ENCODE data around the gene TMEM259. TPM values are rescaled to one million over a fixed set of nuclear protein-coding genes. Genes with fewer than 3 reads are reported as not detected.
A peak's percentile ranks its signal among the peaks of the same experiment; 100 is the strongest.

TMEM259 gene
- total and polyA plus RNA-seq, 2 of the 13 experiments (the other 11 are each of a cell fraction or from before 2014, with no cell fraction given): 64.7 to 164 TPM

DNA sequence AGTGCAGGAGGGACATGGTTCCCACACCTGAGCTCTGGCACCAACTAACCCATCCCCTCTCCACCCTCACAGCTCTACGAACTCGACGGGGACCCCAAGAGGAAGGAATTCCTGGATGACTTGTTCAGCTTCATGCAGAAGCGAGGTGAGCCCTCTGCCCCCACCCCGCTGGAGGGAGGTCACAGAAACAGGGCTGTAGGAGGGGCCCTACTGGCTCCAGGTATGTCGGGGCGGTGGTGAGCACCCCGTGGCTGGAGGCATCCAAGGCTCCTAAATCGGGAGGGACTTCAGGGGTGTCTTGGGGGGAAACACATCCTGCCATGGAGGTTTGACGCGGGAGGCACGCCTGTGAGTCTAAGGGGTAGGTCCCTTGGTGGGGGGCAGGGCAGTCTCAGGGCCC lies 60.9 kb downstream of the TMEM259 start (continued):
- TF ChIP-seq ZBTB4 (CRISPR knock-in tag; IDR thresholded peaks at IDR 0.05; ENCODE audit: borderline replicate concordance) (no peak), ZFP36 (IDR thresholded peaks at IDR 0.05; ENCODE audit: borderline replicate concordance, low read depth, low read length, partially characterized antibody) (no peak), RXRB (CRISPR knock-in tag; IDR thresholded peaks at IDR 0.05; ENCODE audit: borderline replicate concordance) (peak; percentile 23; the same call in 1 of the 2 replicates), MED1 (CRISPR knock-in tag; IDR thresholded peaks at IDR 0.05) (peak; percentile 55; the same call in 1 of the 2 replicates), ZGPAT (CRISPR knock-in tag; IDR thresholded peaks at IDR 0.05) (no peak), ZFP90 (CRISPR knock-in tag; IDR thresholded peaks at IDR 0.05; ENCODE audit: borderline replicate concordance) (no peak), LCORL (IDR thresholded peaks at IDR 0.05) (no peak), LCORL (CRISPR knock-in tag; IDR thresholded peaks at IDR 0.05) (peak; percentile 58), ZBTB20 (CRISPR knock-in tag; IDR thresholded peaks at IDR 0.05; ENCODE audit: borderline replicate concordance, low read depth) (no peak), PITX1 (CRISPR knock-in tag; IDR thresholded peaks at IDR 0.05) (0 out of 2 replicates have a peak, but pooled peaks have one; percentile 12), ZNF775 (CRISPR knock-in tag; IDR thresholded peaks at IDR 0.05; ENCODE audit: borderline replicate concordance) (no peak), SMC3 (IDR thresholded peaks at IDR 0.05; ENCODE audit: low read length) (no peak; the same call in 1 of the 2 replicates), RBM39 (IDR thresholded peaks at IDR 0.05; ENCODE audit: low read depth, low read length, poor library complexity, severe bottlenecking) (peak; percentile 20), CHD4 (IDR thresholded peaks at IDR 0.05; ENCODE audit: borderline replicate concordance, low read length) (0 out of 2 replicates have a peak, but pooled peaks have one; percentile 9), ZFP36L2 (CRISPR knock-in tag; IDR thresholded peaks at IDR 0.05) (no peak), ZFP1 (CRISPR knock-in tag; IDR thresholded peaks at IDR 0.05) (no peak), HOXA3 (CRISPR knock-in tag; IDR thresholded peaks at IDR 0.05) (peak; percentile 29; the same call in 1 of the 2 replicates), TARDBP (CRISPR knock-in tag; IDR thresholded peaks at IDR 0.05) (peak; percentile 50; the same call in 1 of the 2 replicates), ETV5 (CRISPR knock-in tag; IDR thresholded peaks at IDR 0.05; ENCODE audit: borderline replicate concordance) (peak; percentile 32; the same call in 1 of the 2 replicates), TEAD3 (CRISPR knock-in tag; optimal IDR thresholded peaks at IDR 0.05; ENCODE audit: borderline replicate concordance) (peak; percentile 100), ZNF674 (CRISPR knock-in tag; IDR thresholded peaks at IDR 0.05; ENCODE audit: low read depth) (no peak), RORA (CRISPR knock-in tag; IDR thresholded peaks at IDR 0.05) (no peak), ZNF605 (CRISPR knock-in tag; IDR thresholded peaks at IDR 0.05) (peak; percentile 25; the same call in 1 of the 2 replicates), RFXANK (CRISPR knock-in tag; IDR thresholded peaks at IDR 0.05) (no peak), ZNF282 (IDR thresholded peaks at IDR 0.05; ENCODE audit: partially characterized antibody) (no peak), ZNF720 (CRISPR knock-in tag; IDR thresholded peaks at IDR 0.05) (no peak)
- TF ChIP-seq, protein P1, sequence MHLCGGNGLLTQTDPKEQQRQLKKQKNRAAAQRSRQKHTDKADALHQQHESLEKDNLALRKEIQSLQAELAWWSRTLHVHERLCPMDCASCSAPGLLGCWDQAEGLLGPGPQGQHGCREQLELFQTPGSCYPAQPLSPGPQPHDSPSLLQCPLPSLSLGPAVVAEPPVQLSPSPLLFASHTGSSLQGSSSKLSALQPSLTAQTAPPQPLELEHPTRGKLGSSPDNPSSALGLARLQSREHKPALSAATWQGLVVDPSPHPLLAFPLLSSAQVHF (CRISPR knock-in tag; IDR thresholded peaks at IDR 0.05): no peak

Data from HepG2 (cell line).